OCI-LY1 (cell line): Measurements from ENCODE around the gene CHCHD6.

Experiments
- EZH2 ChIP-seq: fragments of 200-600 bp; sonication (generic), shearing (Covaris generic); IDR thresholded peaks from 2 replicates; pipeline ENCODE4 v1.8.0; 2017; ENCODE audit warnings: borderline replicate concordance, mixed run types, mild to moderate bottlenecking, antibody characterized with exemption, low read length, moderate library complexity, mixed read lengths
- TF ChIP-seq, protein P1 (sequence below): fragments of 200-600 bp; sonication (generic), shearing (Covaris generic); IDR thresholded peaks from 2 replicates; pipeline ENCODE4 v1.5.1; 2017; ENCODE audit warnings: mild to moderate bottlenecking, antibody characterized with exemption, low read length, moderate library complexity, mixed read lengths

DNA sequence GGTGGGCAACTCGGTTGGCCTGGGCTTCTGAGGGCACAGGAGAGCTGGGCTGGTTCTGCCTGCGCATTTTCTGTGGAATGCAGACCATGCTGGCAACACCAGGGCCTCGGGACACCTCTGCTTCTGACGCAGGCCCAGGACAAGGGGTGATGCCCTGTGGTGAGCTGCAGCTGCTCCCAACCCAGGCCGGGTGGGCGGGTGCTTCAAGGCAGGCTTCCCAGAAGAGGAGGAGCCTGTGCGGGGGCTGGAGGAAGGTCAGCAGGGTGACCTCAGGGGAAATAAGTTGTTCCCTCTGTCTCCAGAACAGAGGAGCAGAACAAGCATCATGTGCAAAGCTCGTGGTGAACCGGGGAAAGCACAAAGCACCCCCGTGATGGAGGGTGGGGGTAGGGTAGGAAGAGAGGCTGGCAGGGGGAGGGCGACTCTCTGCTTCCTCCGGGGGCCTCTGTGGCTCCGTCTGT lies 267.9 kb downstream of the CHCHD6 start:
- TF ChIP-seq, protein P1, sequence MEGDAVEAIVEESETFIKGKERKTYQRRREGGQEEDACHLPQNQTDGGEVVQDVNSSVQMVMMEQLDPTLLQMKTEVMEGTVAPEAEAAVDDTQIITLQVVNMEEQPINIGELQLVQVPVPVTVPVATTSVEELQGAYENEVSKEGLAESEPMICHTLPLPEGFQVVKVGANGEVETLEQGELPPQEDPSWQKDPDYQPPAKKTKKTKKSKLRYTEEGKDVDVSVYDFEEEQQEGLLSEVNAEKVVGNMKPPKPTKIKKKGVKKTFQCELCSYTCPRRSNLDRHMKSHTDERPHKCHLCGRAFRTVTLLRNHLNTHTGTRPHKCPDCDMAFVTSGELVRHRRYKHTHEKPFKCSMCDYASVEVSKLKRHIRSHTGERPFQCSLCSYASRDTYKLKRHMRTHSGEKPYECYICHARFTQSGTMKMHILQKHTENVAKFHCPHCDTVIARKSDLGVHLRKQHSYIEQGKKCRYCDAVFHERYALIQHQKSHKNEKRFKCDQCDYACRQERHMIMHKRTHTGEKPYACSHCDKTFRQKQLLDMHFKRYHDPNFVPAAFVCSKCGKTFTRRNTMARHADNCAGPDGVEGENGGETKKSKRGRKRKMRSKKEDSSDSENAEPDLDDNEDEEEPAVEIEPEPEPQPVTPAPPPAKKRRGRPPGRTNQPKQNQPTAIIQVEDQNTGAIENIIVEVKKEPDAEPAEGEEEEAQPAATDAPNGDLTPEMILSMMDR = no peak
- no peak for TF ChIP-seq EZH2
